Vagina (tissue), 2 donors: ENCODE data around the gene AP1S3.

Experiments
- CTCF ChIP-seq, 3 experiments: fragments of 450-650 bp in 2 of 3; fragments of 200-600 bp in 1 of 3; sonication (generic) in 1 of 3; IDR thresholded peaks; one replicate each; pipeline ENCODE4 v1.5.1; 2017 to 2019; ENCODE audit warnings: antibody characterized with exemption in 3 of 3, mild to moderate bottlenecking in 2 of 3, moderate library complexity in 2 of 3
- POLR2A ChIP-seq, 2 donors: fragments of 450-650 bp; IDR thresholded peaks; one replicate each; pipeline ENCODE4 v1.6.1; 2017; ENCODE audit warnings: antibody characterized with exemption in 2 of 2, mild to moderate bottlenecking in 2 of 2, moderate library complexity in 2 of 2
- POLR2AphosphoS5 ChIP-seq, 2 donors: sonication (generic); formaldehyde crosslinking; IDR thresholded peaks; one replicate each; pipeline ENCODE4 v1.9.0; 2017; ENCODE audit warnings: antibody characterized with exemption in 2 of 2, mild to moderate bottlenecking in 2 of 2, low read depth in 1 of 2; ENCODE audit not compliant: insufficient read depth in 1 of 2

- TF ChIP-seq CTCF (IDR thresholded peaks at IDR 0.05) (no peak), POLR2AphosphoS5 (IDR thresholded peaks at IDR 0.05; ENCODE audit: insufficient read depth in 1 of 2, low read depth in 1 of 2) (no peak), POLR2A (IDR thresholded peaks at IDR 0.05) (no peak)
These were observed 50.0 kb downstream of the AP1S3 start for GRCh38 chr2:223787358-223787757.
